ENCODE data around the gene HHAT.
"Not testable (repeated sequence)": the region's sequence is repeated elsewhere in the genome, so short reads cannot be mapped to it uniquely, and the experiment has no call there.

HHAT gene

DNA sequence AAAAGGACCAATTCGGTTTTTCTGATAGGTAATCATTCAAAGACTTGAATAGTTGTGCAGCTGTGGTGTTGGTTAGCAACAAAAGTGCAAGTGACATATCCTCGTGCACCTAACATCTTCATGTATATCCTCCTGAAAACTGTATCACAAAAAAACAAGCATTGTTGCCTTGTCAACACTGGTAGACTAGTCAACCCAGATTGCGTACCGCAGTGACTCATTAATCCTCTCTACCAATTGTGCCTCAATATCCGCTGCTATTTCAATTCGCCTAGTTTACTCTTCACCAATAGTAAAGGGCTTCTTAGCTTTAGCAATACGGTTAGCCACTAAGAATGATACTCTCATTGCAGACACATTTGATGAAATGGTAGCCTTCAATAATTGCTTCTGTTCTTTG is 3.5 kb downstream of the HHAT start:
- no peak for DNase-seq
- H3K27me3 Mint-ChIP-seq = peaks cover 26% of the 10 kb centered on the region

DNA sequence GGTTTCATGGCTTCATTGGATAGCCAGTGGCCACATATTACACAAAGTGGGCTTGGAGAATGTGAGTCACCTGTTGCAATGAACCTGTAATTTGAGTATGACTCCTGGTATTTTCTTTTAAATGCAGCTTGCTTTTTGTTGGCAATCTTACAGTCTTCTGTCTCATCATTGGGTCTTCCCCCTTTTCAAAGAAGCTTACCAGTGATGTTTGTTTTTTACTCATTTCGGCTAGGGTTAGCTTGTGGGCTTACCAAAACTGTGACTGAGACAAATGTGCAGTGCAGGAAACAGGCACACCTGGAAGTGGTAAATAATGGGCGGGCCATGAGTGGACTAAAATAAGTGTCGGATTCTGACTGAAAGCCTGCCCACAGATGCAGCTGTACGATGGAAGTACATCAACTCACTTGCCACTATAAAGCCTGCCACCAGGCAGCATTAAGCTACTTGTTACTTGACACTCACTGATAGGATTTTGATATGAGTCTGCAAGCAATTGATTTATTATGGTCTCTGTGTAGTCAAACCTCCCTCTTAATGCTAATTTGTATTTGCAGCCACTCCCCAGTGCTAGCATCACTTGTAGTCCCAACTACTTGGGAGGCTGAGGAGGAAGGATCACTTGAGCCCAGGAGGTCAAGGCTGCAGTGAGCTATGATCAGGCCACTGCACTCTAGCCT is 4.2 kb downstream of the HHAT start:
- DNase-seq = peak; percentile 55
- peak overlapping the region; percentile 85 for H3K27ac Mint-ChIP-seq
- no peak overlapping the region for H3K4me3 Mint-ChIP-seq
- H3K4me1 Mint-ChIP-seq (ENCODE audit: low read depth) = peaks cover 45% of the 10 kb centered on the region
- no peaks in the 10 kb centered on the region for H3K9me3 Mint-ChIP-seq
- H3K27me3 Mint-ChIP-seq = peaks cover 29% of the 10 kb centered on the region
- H3K36me3 Mint-ChIP-seq (ENCODE audit: low read depth) = peaks cover 3% of the 10 kb centered on the region

More for the DNA sequence above, 3.5 kb downstream of the HHAT start:
- no peak overlapping the region for H3K4me3 Mint-ChIP-seq
- H3K4me1 Mint-ChIP-seq (ENCODE audit: low read depth) = peaks cover 45% of the 10 kb centered on the region
- H3K27ac Mint-ChIP-seq = peak overlapping the region; percentile 85
- no peaks in the 10 kb centered on the region for H3K9me3 Mint-ChIP-seq
- H3K36me3 Mint-ChIP-seq (ENCODE audit: low read depth) = peaks cover 3% of the 10 kb centered on the region

DNA sequence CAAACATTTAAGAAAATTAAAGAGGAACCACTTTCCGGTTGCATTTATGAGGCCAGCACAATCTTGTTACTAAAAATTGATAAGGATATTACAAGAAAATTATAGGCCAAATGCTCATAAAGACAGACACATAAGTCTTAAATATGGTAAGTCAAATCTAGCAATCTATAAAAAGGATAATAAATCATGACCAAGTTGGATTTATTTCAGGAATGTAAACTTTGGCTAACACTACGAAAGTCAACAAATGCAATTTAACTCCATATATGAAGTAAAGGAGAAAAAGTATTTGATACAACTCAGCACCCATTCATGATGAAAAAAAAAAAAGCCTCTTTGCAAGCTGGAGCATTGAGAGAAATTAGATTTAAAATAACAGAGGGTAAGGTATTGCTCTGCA is 6.3 kb downstream of the HHAT start:
- peaks cover 18% of the 10 kb centered on the region for H3K27me3 Mint-ChIP-seq
- H3K36me3 Mint-ChIP-seq (ENCODE audit: low read depth) = no peaks in the 10 kb centered on the region
- DNase-seq = no peak
- peaks cover 38% of the 10 kb centered on the region for H3K4me1 Mint-ChIP-seq (ENCODE audit: low read depth)
- no peak overlapping the region for H3K27ac Mint-ChIP-seq
- H3K9me3 Mint-ChIP-seq = no peaks in the 10 kb centered on the region
- H3K4me3 Mint-ChIP-seq = no peak overlapping the region

DNA sequence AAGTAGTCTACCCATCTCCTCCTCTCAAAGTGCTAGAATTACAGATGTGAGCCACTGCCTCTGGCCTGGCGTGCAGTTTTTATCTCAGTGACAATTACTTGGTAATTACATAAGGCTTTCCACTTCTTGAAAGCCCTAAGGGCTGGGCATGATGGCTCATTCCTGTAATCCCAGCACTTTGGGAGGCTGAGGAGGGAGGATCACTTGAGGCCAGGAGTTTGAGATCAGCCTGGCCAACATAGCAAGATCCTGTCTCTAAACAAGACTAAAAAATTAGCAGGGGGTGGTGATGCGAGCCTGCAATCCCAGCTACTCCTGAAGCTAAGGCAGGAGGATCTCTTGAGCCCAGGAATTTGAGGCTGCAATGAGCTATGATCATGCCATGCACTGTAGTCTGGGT is 7.7 kb downstream of the HHAT start:
- Mint-ChIP-seq H3K4me1 (ENCODE audit: low read depth) (peaks cover 46% of the 10 kb centered on the region), H3K4me3 (no peak overlapping the region), H3K27ac (no peak overlapping the region), H3K27me3 (peaks cover 9% of the 10 kb centered on the region), H3K9me3 (no peaks in the 10 kb centered on the region), H3K36me3 (ENCODE audit: low read depth) (no peaks in the 10 kb centered on the region)
- DNase-seq = no peak

DNA sequence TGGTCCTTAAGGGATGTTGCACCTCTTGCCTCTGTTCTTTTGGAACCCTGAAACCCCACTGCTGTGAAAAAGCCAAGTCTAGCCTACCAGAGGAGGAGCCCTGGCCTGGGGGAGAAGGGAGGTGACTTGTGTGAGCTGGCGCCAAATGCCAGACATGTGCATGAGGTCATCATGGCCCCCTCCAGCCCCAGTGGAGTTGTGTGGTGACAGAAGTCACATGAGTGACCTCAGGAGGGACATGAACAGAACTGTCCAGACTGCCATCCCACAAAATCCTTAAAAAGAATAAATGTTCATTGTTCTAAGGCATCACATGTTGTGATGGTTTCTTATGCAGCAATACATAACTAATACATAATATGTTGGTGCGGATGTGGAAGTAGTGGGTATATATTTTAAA is 10.8 kb downstream of the HHAT start:
- DNase-seq = no peak
- H3K4me3 Mint-ChIP-seq = no peak overlapping the region
- no peaks in the 10 kb centered on the region for H3K9me3 Mint-ChIP-seq
- H3K4me1 Mint-ChIP-seq (ENCODE audit: low read depth) = peaks cover 24% of the 10 kb centered on the region
- no peaks in the 10 kb centered on the region for H3K36me3 Mint-ChIP-seq (ENCODE audit: low read depth)
- H3K27me3 Mint-ChIP-seq = peaks cover 5% of the 10 kb centered on the region
- H3K27ac Mint-ChIP-seq = no peak overlapping the region

DNA sequence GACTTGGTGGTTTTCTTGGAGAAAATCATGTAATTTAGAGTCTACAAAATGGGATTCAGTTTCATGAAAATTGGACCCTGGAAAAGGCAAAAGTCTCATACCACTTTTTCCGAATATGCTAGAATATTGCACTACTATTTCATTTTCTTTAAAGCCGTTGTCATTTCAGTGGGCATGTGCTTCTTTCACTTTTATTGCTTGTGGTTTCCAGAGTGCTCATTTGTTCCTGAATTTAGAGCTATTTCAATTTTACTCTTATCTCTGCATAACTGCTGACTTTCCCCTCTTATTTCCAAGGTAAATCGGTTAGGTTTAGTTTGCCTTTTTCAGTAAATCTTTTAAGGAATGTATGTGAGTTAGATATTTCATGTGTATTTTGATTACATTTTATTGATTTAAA is 11.6 kb downstream of the HHAT start:
- Mint-ChIP-seq H3K27me3 (peaks cover 5% of the 10 kb centered on the region), H3K4me3 (no peak overlapping the region), H3K4me1 (ENCODE audit: low read depth) (peaks cover 24% of the 10 kb centered on the region), H3K9me3 (no peaks in the 10 kb centered on the region), H3K27ac (peak overlapping the region; percentile 86), H3K36me3 (ENCODE audit: low read depth) (no peaks in the 10 kb centered on the region)
- DNase-seq = no peak

DNA sequence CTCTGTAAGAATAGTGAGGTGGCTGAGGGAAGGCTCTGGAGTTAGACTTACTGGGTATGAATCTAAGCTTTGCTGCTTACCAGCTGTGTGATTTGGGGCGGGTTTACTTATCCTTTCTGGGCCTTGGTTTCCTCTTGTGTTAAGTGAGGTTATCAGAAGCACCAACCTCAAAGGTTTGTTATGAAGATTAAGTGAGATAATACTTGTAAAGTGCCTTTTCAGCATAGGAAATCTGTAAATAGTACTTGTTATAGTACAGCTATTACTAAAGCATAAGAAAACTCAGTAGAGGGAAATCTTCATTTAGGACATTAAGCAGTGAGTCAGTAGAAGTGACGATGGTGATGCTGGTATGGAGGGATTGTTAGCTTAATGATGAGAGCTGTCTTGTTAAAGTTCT is 12.1 kb downstream of the HHAT start:
- Mint-ChIP-seq H3K36me3 (ENCODE audit: low read depth) (no peaks in the 10 kb centered on the region), H3K27me3 (peaks cover 5% of the 10 kb centered on the region), H3K4me3 (peak overlapping the region; percentile 28), H3K4me1 (ENCODE audit: low read depth) (peaks cover 24% of the 10 kb centered on the region), H3K27ac (peak overlapping the region; percentile 86), H3K9me3 (no peaks in the 10 kb centered on the region)
- DNase-seq = no peak

DNA sequence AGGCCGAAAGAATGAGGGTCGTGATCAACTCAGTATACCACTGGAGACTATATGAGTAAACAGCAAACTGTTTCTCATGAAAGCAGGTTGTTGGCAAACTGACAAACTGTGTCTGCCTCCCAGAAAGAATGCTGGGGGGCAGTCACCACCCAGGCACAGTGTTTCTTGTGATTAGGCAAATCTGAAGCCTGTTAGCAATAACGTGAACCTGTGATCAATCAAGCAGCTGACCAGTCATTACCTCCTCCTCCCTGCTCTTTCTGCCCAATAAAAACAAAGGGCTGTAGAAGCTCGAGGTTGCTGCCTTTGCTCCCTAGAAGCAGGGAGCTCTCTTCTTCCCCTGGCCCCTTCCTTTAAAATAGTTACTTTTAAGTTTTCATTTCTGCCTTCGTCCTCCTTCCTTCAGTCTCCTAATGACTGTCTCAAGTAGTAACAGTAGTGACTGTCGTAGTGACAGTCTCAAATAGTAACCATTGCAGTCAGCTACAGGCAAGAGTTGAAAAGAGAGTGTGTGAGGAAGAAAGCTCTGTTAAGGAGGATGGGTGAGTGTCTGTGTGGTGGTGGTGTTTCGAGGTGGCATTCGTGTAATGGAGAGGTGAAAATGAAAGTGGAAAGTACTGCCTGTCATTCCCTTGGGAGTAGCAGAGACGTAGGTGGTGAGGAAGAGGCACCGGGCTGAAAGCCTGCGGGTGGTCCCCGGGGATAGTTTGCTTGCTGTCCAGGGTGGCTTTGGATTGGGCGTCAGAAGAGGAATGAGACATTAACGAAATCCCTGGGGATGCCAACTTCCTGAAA is 14.5 kb downstream of the HHAT start:
- H3K36me3 Mint-ChIP-seq (ENCODE audit: low read depth) = no peaks in the 10 kb centered on the region
- DNase-seq = no peak
- H3K4me1 Mint-ChIP-seq (ENCODE audit: low read depth) = peaks cover 39% of the 10 kb centered on the region
- no peaks in the 10 kb centered on the region for H3K27me3 Mint-ChIP-seq
- no peak overlapping the region for H3K27ac Mint-ChIP-seq
- H3K4me3 Mint-ChIP-seq = no peak overlapping the region
- no peaks in the 10 kb centered on the region for H3K9me3 Mint-ChIP-seq

DNA sequence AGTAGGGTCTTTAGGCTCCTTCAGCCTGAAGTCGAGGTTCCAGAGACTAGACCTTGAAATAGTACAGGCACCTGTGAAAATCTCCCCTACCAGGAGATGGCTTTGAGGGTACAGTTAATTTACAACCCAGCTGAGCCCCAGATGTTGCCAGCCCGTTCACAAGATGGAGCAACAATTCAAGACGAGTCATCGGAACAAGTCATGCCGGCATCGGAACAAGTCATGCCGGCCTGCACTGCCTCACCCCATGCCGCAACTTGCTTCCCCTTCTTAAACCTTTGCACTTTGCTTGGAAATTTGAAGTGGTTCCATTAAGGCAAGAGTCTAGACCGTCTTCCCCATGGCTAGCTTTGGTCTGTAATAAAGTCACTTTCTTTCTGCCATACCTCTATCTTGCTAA is 16.0 kb downstream of the HHAT start:
- H3K27ac Mint-ChIP-seq = no peak overlapping the region
- DNase-seq = no peak
- no peaks in the 10 kb centered on the region for H3K9me3 Mint-ChIP-seq
- H3K27me3 Mint-ChIP-seq = no peaks in the 10 kb centered on the region
- no peak overlapping the region for H3K4me3 Mint-ChIP-seq
- peaks cover 34% of the 10 kb centered on the region for H3K4me1 Mint-ChIP-seq (ENCODE audit: low read depth)
- H3K36me3 Mint-ChIP-seq (ENCODE audit: low read depth) = no peaks in the 10 kb centered on the region

DNA sequence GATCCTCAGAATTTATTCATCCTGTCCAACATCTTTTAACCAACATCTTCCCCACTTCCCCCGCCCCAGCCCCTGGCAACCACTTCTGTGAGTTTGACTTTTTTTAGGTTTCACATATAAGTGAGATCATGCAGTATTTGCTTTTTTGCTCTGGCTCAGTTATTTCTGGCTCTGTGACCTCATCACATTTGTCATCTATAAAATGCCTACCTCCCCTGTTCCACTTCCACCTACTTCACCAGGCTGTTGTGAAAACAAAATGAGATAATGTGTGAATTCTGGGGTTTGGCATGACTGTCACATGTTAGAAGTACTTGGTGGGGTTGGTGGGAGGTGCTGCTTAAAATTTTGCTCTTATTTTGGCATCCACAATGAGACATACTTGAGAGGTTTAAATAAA is 18.4 kb downstream of the HHAT start:
- no peak for DNase-seq
- H3K27me3 Mint-ChIP-seq = no peaks in the 10 kb centered on the region
- H3K4me1 Mint-ChIP-seq (ENCODE audit: low read depth) = peaks cover 15% of the 10 kb centered on the region
- H3K4me3 Mint-ChIP-seq = no peak overlapping the region
- no peaks in the 10 kb centered on the region for H3K36me3 Mint-ChIP-seq (ENCODE audit: low read depth)
- peak overlapping the region; percentile 27 for H3K27ac Mint-ChIP-seq
- H3K9me3 Mint-ChIP-seq = no peaks in the 10 kb centered on the region

DNA sequence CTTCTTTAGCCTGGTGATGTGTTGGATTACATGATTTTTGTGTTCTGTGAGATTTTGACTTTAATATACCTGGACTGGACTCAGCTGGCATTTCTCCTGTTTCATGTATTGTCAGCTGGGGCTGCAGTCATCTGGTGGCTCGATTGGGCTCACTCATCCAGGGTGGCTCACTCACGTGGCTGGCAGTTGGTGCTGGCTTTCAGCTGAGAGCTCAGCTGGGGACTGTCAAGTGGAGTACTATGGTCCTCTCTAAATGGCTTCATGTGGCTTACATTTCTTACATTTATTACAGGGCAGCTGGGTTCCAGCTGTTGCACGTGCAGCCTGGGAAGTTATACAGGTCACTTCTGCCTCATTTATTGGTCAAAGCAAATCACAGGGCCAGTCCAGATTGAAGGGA is 22.8 kb downstream of the HHAT start:
- no peak for DNase-seq
- no peak overlapping the region for H3K27ac Mint-ChIP-seq
- H3K4me1 Mint-ChIP-seq (ENCODE audit: low read depth) = peaks cover 14% of the 10 kb centered on the region
- no peaks in the 10 kb centered on the region for H3K27me3 Mint-ChIP-seq
- H3K36me3 Mint-ChIP-seq (ENCODE audit: low read depth) = no peaks in the 10 kb centered on the region
- no peak overlapping the region for H3K4me3 Mint-ChIP-seq
- H3K9me3 Mint-ChIP-seq = no peaks in the 10 kb centered on the region

DNA sequence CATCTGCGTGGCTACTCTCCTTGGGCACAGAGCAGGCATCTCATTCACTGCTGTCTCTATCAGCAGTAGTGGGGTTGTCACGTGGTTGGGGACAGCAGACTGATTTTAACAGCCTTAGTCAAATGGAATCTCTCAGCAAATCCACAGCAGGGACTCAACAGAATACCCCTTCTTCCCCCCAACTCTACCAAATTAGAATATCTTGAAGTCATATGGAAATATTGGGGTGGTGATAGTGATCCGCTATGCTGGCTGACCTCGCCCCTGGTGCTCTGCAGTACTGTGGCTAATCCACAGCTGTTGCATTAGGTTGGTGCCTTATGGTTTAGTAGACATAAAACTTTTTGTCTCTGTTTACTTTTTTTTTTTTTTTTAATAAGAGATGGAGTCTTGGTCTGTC is 23.9 kb downstream of the HHAT start:
- Mint-ChIP-seq H3K9me3 (no peaks in the 10 kb centered on the region), H3K36me3 (ENCODE audit: low read depth) (no peaks in the 10 kb centered on the region), H3K4me1 (ENCODE audit: low read depth) (peaks cover 3% of the 10 kb centered on the region), H3K4me3 (no peak overlapping the region), H3K27me3 (no peaks in the 10 kb centered on the region), H3K27ac (no peak overlapping the region)
- DNase-seq = no peak

DNA sequence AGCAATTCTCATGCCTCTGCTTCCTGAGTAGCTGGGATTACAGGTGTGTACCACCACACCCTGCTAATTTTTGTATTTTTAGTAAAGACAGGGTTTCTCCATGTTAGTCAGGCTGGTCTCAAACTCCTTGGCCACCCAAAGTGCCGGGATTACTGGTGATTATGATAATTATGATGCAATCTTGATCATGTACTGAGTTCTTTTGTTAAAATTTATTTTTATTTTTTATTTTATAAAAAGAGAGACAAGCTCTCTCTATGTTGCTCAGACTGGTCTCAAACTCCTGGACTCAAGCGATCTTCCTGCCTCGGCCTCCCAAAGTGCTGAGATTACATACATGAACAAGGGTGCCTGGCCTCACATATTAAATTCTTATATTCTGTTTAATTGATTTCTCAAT is 25.6 kb downstream of the HHAT start:
- H3K4me3 Mint-ChIP-seq; H3K36me3 Mint-ChIP-seq (ENCODE audit: low read depth); H3K4me1 Mint-ChIP-seq (ENCODE audit: low read depth); H3K9me3 Mint-ChIP-seq; H3K27ac Mint-ChIP-seq; DNase-seq; H3K27me3 Mint-ChIP-seq: not testable (repeated sequence)

DNA sequence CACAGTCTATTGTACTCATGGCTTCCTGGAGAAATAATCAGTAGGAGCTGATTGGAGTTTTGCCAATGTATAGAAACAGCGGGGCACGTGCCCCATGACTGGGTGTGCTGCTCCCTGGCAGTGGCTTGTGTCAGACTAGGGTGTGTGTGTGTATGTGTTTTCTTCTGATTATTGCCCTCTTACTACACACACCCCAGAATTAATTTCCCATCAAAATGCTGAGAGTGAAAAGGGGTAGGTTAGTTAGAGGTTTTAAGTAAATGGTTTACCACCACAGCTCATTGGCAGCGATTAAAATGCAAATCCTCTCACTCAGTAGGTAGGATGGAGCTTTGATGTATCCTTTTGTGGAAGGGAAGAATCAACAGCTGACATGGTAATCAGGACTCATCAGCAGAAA is 29.9 kb downstream of the HHAT start:
- Mint-ChIP-seq H3K4me1 (ENCODE audit: low read depth) (peaks cover 7% of the 10 kb centered on the region), H3K36me3 (ENCODE audit: low read depth) (no peaks in the 10 kb centered on the region), H3K4me3 (no peak overlapping the region), H3K27me3 (no peaks in the 10 kb centered on the region), H3K9me3 (no peaks in the 10 kb centered on the region), H3K27ac (no peak overlapping the region)
- DNase-seq = no peak

DNA sequence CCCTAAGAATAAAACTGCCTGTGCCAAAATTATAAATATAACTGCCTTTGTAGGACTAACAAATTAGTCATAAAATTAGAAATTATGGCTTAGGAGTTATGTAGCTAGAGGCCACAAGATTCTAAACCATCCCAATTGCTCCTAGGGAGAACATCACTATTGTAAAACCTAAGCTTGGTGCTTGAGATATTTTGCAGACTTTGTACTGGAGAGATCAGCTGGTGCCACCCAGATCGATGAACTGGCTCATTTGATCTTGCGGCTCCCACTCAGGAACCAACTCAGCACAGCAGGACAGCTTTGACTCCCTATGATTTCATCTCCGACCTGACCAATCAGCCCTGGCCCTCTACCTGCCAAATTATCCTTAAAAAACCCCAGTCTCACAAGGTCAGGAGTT is 30.6 kb downstream of the HHAT start:
- Mint-ChIP-seq H3K27me3 (no peaks in the 10 kb centered on the region), H3K27ac (no peak overlapping the region), H3K36me3 (ENCODE audit: low read depth) (no peaks in the 10 kb centered on the region), H3K4me1 (ENCODE audit: low read depth) (peaks cover 7% of the 10 kb centered on the region), H3K9me3 (no peaks in the 10 kb centered on the region), H3K4me3 (no peak overlapping the region)
- no peak for DNase-seq
